HTR-8/SVneo (cell line): ENCODE measurements around the gene VWF.
A peak's percentile ranks its signal among the peaks of the same experiment; 100 is the strongest.
"Not testable (repeated sequence)": the region's sequence is repeated elsewhere in the genome, so short reads cannot be mapped to it uniquely, and the experiment has no call there.

Experiments
- DNase-seq: peaks from one replicate; pipeline ENCODE4 v3.0.0; 2011; ENCODE audit warnings: low spot score, mixed read lengths; ENCODE audit not compliant: insufficient read length
- FAIRE-seq: peaks from 2 replicates; lab custom pipeline; 2011; peaks lifted over from hg19 to GRCh38; lab: Jason Lieb, UNC

The VWF gene

DNA sequence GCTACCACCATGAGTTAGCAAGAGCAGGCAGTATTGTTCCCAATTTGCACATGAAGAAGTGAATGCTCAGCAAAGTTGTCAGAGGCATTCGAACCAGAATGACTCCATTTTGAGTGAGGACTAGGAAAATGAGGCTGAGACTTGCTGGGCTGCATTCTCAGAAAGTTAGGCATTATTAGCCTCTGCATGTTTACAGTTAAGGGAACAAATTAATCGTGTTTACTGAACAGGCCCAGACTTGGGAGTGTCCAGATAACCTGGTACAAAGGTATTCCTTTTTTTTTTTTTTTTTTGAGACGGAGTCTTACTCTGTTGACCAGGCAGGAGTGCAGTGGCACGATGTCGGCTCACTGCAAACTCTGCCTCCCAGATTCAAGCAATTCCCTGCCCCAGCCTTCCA, 22.5 kb upstream of the VWF start:
- DNase-seq (no peak), FAIRE-seq (no peak)

DNA sequence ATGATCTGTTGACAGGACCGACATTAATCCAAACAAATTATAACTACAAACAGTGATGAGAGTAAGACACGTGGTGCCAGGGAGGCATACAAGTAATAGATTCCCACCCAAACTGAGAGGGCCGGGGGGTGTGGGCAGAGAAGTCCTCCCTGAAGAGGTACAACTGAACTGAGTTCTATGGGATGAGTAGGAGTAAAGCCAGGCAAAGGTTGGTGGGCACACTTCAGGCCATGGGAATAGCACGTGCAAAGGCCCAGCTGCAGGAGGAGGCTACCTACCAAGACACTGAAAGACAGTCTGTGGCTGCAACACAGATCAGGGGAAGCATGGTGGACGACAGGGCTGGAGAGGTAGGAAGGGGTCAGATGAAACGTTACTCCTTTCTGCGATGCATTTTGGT, 22.0 kb upstream of the VWF start:
- DNase-seq (no peak), FAIRE-seq (no peak)

- FAIRE-seq = no peak
- no peak for DNase-seq
These were observed 21.1 kb upstream of the VWF start for GRCh38 chr12:6145564-6145963.

- DNase-seq (no peak), FAIRE-seq (no peak)
These were observed 18.8 kb upstream of the VWF start for GRCh38 chr12:6143303-6143675.

GRCh38 chr12:6142368-6143302, 18.2 kb upstream of the VWF start:
- not testable (repeated sequence) for FAIRE-seq, DNase-seq

DNA sequence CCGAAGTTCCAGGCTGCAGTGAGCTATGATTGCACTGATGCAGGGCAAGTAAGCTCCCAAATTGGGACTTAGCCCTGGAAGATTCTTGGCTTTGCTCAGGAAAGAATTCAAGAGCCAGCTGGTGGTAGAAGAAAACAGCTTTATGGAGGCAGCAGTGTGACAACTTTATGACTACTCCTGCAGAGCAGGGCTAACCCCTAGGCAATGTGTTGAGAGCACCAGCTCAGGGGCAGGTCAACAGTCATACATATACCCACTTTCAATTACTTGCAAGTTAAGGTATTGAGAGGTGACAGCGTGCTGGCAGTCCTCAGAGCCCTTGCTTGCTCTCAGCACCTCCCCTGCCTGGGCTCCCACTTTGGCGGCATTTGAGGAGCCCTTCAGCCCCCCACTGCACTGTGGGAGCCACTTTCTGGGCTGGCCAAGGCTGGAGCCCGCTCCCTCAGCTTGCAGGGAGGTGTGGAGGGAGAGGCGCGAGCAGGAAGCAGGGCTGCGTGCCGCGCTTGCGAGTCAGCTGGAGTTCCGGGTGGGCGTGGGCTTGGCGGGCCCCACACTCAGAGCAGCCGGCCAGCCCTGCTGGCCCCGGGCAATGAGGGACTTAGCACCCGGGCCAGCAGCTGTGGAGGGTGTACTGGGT, 17.4 kb upstream of the VWF start:
- not testable (repeated sequence) for DNase-seq, FAIRE-seq

- no peak for DNase-seq
- no peak for FAIRE-seq
These were observed 16.4 kb upstream of the VWF start for GRCh38 chr12:6140651-6141447.

DNA sequence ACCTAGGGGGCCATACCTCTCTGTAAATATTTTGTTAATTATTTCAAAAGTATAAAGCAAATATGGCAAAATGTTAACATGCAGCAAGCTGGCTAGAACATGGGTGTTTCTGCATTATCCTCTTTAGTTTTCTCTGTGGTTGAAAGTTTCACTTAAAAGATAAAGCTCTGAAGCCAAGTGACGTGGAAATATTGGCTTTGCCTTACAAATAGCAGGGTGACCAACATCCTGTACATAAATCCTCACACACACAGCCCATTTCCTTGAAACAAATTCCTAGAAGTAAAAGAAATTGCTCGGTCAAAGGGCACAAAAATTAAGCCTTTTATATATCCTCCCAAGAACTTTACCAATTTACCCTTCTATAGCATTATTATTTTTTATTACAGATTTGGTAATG, 10.6 kb upstream of the VWF start:
- FAIRE-seq = no peak
- no peak for DNase-seq

- FAIRE-seq = no peak
- no peak for DNase-seq
These were observed 9.2 kb upstream of the VWF start for GRCh38 chr12:6133642-6134041.

DNA sequence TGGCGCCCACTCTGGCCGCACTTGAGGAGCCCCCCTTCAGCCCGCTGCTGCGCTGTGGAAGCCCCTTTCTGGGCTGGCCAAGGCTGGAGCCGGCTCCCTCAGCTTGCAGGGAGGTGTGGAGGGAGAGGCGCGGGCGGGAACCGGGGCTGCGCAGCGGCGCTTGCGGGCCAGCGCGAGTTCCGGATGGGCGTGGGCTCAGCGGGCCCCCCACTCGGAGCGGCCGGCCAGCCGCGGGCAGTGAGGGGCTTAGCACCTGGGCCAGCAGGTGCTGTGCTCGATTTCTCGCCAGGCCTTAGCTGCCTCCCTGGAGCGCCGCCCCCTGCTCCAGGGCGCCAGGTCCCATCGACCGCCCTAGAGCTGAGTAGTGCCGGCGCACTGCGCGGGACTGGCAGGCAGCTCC, 8.0 kb upstream of the VWF start:
- FAIRE-seq = no peak
- DNase-seq = no peak

- DNase-seq (no peak), FAIRE-seq (no peak)
These were observed 789 bp upstream of the VWF start for GRCh38 chr12:6125310-6125608.

DNA sequence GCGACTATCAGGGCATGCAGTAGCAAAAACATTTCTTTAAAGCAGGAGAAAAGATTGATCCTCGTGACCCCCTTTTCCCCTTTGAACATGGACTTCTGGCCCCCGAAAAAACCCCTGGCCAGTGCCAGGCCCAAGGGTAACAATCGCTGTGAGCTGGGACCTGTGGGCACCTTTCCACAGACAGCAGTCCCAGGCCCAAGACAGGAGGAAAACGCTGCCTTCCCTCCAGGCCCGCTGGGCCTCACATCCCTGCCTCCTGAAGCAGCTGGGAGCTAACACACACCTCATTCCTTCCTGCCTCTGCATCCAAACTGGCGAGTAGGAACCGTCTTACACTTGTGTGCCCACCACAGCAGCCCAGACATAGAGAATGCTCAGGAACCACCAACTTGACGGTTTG, 1.2 kb downstream of the VWF start:
- DNase-seq (no peak), FAIRE-seq (peak; percentile 38)

GRCh38 chr12:6122201-6122600, 2.3 kb downstream of the VWF start:
- DNase-seq = no peak
- FAIRE-seq = no peak

GRCh38 chr12:6120796-6121473, 3.5 kb downstream of the VWF start:
- DNase-seq (no peak), FAIRE-seq (peak; percentile 4)

GRCh38 chr12:6118891-6119568, 5.4 kb downstream of the VWF start:
- DNase-seq = no peak
- peak; percentile 48 for FAIRE-seq

DNA sequence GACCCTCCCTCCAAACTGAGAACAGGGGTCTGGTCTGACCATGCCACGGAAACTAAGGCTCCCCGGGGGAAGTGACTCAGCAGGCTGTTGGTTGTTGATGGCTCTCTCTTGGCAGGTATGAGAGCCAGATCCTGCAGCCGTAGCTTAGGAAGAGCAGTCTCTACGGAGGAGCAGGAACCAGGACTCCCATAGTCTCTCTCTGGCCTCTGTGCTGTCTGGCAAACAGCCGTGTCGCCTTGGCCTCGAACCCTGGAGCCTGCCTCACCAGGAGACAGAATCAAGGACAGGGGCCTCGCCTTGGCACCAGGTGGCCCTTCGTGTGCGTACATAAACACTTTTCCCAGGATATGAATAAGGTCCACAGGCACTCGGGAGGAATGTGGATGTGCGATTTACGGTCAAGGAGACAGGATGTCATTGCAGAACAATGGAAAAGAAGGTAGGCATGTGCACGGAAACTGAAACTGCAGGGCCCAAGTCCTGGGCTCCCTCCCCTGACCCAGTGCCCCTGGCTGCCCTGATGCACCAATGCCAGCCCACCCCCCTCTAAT, 7.9 kb downstream of the VWF start:
- FAIRE-seq (peak; percentile 94), DNase-seq (peak; percentile 78)

- DNase-seq (no peak), FAIRE-seq (no peak)
These were observed 9.1 kb downstream of the VWF start for GRCh38 chr12:6115389-6115788.

GRCh38 chr12:6114476-6114870, 10.0 kb downstream of the VWF start:
- DNase-seq = no peak
- no peak for FAIRE-seq

DNA sequence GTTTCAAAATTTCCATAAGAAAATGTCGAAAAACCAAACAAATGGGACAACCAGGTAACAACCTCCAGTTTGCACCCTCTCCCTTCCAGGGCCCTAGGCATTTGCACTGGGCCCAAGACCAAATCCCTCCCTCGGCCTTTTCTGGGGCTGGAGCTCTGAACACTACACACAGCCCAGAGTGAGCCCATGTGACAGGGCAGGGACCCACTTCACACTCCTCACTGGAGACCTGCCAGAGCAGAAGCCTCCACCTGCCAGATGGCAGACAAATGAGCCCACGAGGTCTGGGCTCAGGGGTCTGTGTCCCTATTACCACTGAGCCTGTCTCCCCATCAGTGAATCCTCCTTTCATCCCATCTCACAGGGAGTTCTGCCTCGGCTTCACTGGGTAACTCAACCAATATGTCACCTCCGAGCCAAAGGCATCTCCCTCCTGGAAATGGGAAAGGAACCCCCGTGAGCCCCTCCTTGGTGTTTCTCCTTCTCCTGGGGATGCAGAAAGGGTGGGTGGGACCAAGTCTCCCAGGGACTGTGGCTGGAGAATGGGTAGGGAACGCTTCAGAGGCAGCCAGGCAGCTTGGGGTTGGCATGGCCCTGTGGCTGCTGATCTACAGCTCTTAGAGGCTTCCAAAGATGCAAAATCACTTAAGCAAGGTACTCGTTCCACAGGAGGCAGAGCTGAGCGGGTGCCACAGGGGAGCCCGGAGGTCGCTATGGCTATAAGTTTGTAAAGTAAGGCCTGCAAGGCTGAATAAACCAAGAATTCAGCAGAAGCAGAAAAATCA, 10.6 kb downstream of the VWF start:
- no peak for DNase-seq
- no peak for FAIRE-seq
